HL-60 (cell line): ENCODE data around the gene SMC3.

ENCODE experiments used
- DNase-seq, 2 experiments: peaks; one replicate each; pipeline ENCODE4 v3.0.0-alpha.2; 2010 to 2020; ENCODE audit warnings: low read depth in 1 of 2, low spot score in 1 of 2
- H3K27ac ChIP-seq: fragments of 250-450 bp; sonication (Bioruptor Pico); replicated peaks from 2 replicates; pipeline ENCODE4 v1.5.1; 2020; ENCODE audit warnings: mild to moderate bottlenecking, moderate library complexity
- H3K27me3 ChIP-seq: fragments of 250-450 bp; sonication (Bioruptor Pico); 2 replicates; pipeline ENCODE4 v1.5.1; 2021; ENCODE audit warnings: mild to moderate bottlenecking, moderate library complexity; ENCODE audit not compliant: insufficient read depth, poor library complexity, severe bottlenecking
- H3K4me3 ChIP-seq: replicated peaks from 2 replicates; pipeline ENCODE4 v1.5.1; 2011; ENCODE audit warnings: mild to moderate bottlenecking, control low read depth, low read length; ENCODE audit not compliant: insufficient read depth
- CTCF ChIP-seq: IDR thresholded peaks from one replicate; pipeline ENCODE4 v1.5.1; 2011; ENCODE audit warnings: low read length, control low read depth, inconsistent platforms; ENCODE audit not compliant: insufficient read depth
- GABPA ChIP-seq: IDR thresholded peaks from 2 replicates; pipeline ENCODE4 v1.6.1; 2012; ENCODE audit warnings: low read depth
- POLR2AphosphoS5 ChIP-seq: IDR thresholded peaks from 2 replicates; pipeline ENCODE4 v1.6.1; 2012; ENCODE audit warnings: low read depth
- REST ChIP-seq: IDR thresholded peaks from 2 replicates; pipeline ENCODE4 v1.6.1; 2012; ENCODE audit warnings: low read depth; ENCODE audit not compliant: insufficient replicate concordance
- SPI1 ChIP-seq: IDR thresholded peaks from 2 replicates; pipeline ENCODE4 v1.6.1; 2012; ENCODE audit warnings: low read depth, mild to moderate bottlenecking, borderline replicate concordance
- long read RNA-seq: library from polyadenylated mRNA; unstranded; transcript quantifications from one replicate; pipeline ENCODE4 v2.0.0, GENCODE V29; 2020

Gene SMC3
- long read RNA-seq, full-length matches to known transcripts = 6 of 233 reads
- long read RNA-seq, partial matches to known transcripts = 218 of 233 reads
- long read RNA-seq, other reads (novel, unspliced or antisense) = 9 of 233 reads

GRCh38 chr10:110567201-110568054 lies at the start of gene SMC3:
SMC3 (plus strand) TSS chr10:110567695; CDS start chr10:110567817, 122 bp downstream.
- H3K4me3 ChIP-seq = peak within 1 kb of the TSS; percentile 94
- no peaks in the 10 kb centered on the region for H3K27me3 ChIP-seq
- peak within 1 kb of the TSS; percentile 97 for H3K27ac ChIP-seq
- TF ChIP-seq CTCF (no peak), POLR2AphosphoS5 (peak; percentile 90), REST (peak; percentile 36), SPI1 (0 out of 2 replicates have a peak, but pooled peaks have one; percentile 2), GABPA (no peak)
- peak; percentile 83 to 90 for DNase-seq

GRCh38 chr10:110522365-110522988 lies 45.0 kb upstream of the SMC3 start:
- Histone ChIP-seq H3K4me3 (no peak overlapping the region), H3K27ac (no peak overlapping the region), H3K27me3 (no peaks in the 10 kb centered on the region)
- TF ChIP-seq REST (no peak), GABPA (no peak), CTCF (no peak), SPI1 (no peak), POLR2AphosphoS5 (no peak)
- DNase-seq = no peak

- DNase-seq = no peak
- Histone ChIP-seq H3K27ac (no peak overlapping the region), H3K27me3 (no peaks in the 10 kb centered on the region), H3K4me3 (no peak overlapping the region)
- TF ChIP-seq POLR2AphosphoS5 = no peak
- no peak for TF ChIP-seq GABPA
- no peak for TF ChIP-seq REST
- TF ChIP-seq SPI1 = no peak
- no peak for TF ChIP-seq CTCF
These were observed 43.8 kb upstream of the SMC3 start for GRCh38 chr10:110523736-110524135.
